ENCODE results near the gene NABP2.

The NABP2 gene

DNA sequence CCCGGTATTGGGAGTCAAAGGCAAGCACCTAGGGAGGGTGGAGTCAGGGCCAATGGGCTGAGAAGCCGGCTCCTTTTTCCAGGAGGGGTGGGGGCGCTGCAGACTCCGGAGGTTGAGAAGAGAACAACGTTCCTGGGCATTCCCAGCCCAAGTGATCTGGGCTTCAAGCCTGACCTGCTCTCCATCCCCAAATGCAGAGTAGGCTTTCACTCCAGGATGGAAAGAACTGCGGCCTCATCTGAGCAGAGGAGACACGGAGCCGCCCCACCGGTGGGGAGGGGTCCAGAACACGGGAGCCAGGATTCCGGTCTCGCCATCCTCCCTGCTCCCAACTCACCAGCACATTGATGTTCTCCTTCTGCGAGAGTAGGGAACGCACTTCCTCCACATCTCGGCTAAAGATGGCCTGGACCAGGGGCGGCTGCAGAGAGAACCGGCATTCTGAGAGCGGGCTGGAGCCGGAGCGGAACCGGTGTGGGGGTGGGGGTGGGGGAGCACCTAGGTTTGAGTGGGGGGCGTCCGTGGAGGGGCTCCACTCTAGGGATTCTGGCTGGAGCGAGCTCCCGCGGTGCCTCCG is 33.4 kb downstream of the NABP2 start:
- TF ChIP-seq, protein P1, sequence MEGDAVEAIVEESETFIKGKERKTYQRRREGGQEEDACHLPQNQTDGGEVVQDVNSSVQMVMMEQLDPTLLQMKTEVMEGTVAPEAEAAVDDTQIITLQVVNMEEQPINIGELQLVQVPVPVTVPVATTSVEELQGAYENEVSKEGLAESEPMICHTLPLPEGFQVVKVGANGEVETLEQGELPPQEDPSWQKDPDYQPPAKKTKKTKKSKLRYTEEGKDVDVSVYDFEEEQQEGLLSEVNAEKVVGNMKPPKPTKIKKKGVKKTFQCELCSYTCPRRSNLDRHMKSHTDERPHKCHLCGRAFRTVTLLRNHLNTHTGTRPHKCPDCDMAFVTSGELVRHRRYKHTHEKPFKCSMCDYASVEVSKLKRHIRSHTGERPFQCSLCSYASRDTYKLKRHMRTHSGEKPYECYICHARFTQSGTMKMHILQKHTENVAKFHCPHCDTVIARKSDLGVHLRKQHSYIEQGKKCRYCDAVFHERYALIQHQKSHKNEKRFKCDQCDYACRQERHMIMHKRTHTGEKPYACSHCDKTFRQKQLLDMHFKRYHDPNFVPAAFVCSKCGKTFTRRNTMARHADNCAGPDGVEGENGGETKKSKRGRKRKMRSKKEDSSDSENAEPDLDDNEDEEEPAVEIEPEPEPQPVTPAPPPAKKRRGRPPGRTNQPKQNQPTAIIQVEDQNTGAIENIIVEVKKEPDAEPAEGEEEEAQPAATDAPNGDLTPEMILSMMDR (IDR thresholded peaks at IDR 0.05; ENCODE audit: low read depth, low read length, missing control alignments) = peak; percentile 37
- H3K36me3 ChIP-seq (replicated peaks) = peaks cover 41% of the 10 kb centered on the region
- H3K27me3 ChIP-seq (replicated peaks) = no peaks in the 10 kb centered on the region
- peak overlapping the region; percentile 83 for H3K4me3 ChIP-seq (ENCODE audit: low read depth, low read length)
- peak overlapping the region; percentile 45 for H3K27ac ChIP-seq
- in situ Hi-C loops (cut with HindIII; ENCODE audit: low pct_ligation_motif_present, low sequenced_read_pairs) = no loop called here
- no peak for DNase-seq

DNA sequence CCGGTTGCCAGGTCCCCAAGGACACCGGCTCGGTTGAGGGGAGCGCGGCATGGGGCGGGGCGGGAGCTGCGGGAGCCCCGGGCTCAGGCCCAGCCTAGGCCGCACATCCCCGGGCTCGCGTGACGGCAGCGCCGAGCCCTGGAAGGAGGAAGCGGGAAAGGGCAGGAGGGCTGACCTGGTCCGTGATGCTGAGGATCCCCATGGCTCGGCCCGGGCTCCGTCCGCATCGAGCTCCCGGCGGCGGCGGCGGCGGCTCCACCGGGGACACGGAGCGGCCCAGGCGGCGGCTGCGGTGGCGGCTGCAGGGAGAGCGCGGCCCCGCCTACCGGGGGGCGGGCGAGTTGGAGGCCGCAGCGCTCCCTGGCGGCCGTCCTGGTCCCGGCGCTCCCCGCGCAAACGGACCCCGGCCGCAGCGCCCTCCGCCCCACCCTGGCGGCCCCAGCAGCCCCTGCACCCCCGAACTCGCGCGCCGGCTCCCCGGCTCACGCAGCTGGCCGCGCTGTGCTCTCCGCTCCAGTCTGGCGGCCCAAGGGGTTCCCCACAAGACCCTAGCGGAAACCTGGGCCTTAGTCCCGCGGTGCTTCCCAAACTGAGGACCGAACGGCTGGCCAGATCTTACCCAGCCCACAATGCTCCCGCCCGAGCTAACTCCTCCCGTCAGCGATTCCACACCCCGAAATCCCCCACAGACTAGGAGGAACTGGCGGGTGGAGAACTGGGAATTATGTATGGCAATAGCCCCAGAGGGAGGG is 34.1 kb downstream of the NABP2 start, which contains the start of gene ANKRD52:
Gene ANKRD52 (minus strand): TSS at position 317 of the 752 bp plus-strand sequence. CDS start 115 bp downstream, at position 202.
- DNase-seq = peak; percentile 43
- in situ Hi-C loops (cut with HindIII; ENCODE audit: low pct_ligation_motif_present, low sequenced_read_pairs) = no loop called here
- TF ChIP-seq, protein P1 (IDR thresholded peaks at IDR 0.05; ENCODE audit: low read depth, low read length, missing control alignments) = peak; percentile 53

DNA sequence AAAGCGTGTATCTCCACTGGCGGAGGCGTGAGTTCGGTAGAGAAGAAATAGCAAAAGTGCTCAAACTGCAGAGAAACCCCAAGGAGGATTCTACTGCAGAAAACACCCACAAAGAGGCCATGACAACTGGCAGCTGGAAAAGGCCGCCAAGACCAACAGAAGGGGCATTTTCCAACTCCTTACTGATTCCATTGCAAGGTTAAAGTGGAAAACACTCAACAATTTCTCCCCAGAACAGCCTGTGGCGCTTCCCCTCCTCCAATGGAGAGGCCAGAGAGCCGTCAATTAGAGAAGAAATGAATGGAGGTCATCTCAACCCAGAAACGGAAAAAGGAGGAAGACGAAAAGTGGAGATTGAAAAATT is 34.7 kb downstream of the NABP2 start:
- peak overlapping the region; percentile 72 for H3K4me3 ChIP-seq (ENCODE audit: low read depth, low read length)
- H3K36me3 ChIP-seq (replicated peaks) = peaks cover 28% of the 10 kb centered on the region
- H3K27ac ChIP-seq = peak overlapping the region; percentile 1
- in situ Hi-C loops (cut with HindIII; ENCODE audit: low pct_ligation_motif_present, low sequenced_read_pairs) = no loop called here
- H3K27me3 ChIP-seq (replicated peaks) = no peaks in the 10 kb centered on the region
- no peak for DNase-seq
- TF ChIP-seq, protein P1 (IDR thresholded peaks at IDR 0.05; ENCODE audit: low read depth, low read length, missing control alignments) = no peak

More for the DNA sequence above, 34.1 kb downstream of the NABP2 start, which contains the start of gene ANKRD52:
- Histone ChIP-seq H3K36me3 (replicated peaks) (peaks cover 34% of the 10 kb centered on the region), H3K27ac (peak within 1 kb of the TSS; percentile 45), H3K4me3 (ENCODE audit: low read depth, low read length) (peak within 1 kb of the TSS; percentile 83), H3K27me3 (replicated peaks) (no peaks in the 10 kb centered on the region)

DNA sequence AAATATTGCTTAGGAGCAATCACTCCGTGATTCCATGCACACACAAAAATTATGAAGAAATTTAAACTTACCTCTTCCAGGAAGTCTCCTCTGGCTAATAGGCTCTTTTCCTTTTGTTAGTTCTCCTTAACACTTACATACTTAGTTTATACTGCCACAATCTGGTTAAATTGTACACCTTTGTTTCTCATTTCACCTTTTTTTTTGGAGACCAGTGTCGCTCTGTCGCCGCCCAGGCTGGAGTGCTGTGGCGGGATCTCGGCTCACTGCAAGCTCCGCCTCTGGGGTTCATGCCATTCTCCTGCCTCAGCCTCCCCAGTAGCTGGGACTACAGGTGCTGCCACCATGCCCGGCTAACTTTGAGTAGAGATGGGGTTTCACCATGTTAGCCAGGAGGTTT is 36.2 kb downstream of the NABP2 start:
- Histone ChIP-seq H3K4me3 (ENCODE audit: low read depth, low read length) (no peak overlapping the region), H3K36me3 (replicated peaks) (peaks cover 14% of the 10 kb centered on the region), H3K27me3 (replicated peaks) (no peaks in the 10 kb centered on the region), H3K27ac (no peak overlapping the region)
- TF ChIP-seq, protein P1 (IDR thresholded peaks at IDR 0.05; ENCODE audit: low read depth, low read length, missing control alignments) = no peak
- in situ Hi-C loops (cut with HindIII; ENCODE audit: low pct_ligation_motif_present, low sequenced_read_pairs) = no loop called here
- no peak for DNase-seq

DNA sequence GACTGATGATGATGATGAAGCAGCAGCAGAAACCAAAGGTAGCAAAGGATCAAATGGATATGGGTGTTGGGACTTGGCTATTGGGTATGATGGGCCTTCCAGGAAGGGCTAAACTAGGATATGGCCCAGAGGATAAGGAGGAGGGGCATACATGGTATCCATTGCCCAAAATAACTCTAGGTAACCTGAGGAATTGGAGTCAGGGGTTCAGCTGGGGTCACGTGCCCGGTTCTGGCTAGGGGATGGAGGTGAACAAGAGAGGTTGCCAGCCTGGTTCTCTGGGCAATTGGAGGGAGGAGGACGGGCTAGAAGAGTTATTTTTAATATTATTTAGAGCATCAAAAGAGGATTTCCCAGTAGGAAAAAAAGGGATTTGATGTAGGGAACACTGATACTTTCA is 36.8 kb downstream of the NABP2 start:
- Histone ChIP-seq H3K36me3 (replicated peaks) (peaks cover 10% of the 10 kb centered on the region), H3K4me3 (ENCODE audit: low read depth, low read length) (no peak overlapping the region), H3K27ac (no peak overlapping the region), H3K27me3 (replicated peaks) (no peaks in the 10 kb centered on the region)
- TF ChIP-seq, protein P1 (IDR thresholded peaks at IDR 0.05; ENCODE audit: low read depth, low read length, missing control alignments) = no peak
- in situ Hi-C loops (cut with HindIII; ENCODE audit: low pct_ligation_motif_present, low sequenced_read_pairs) = no loop called here
- no peak for DNase-seq
